Mucosa of descending colon (tissue), 3 donors: ENCODE measurements around the gene SMS. TPM values are rescaled to one million over a fixed set of nuclear protein-coding genes. Genes with fewer than 3 reads are reported as not detected.
A peak's percentile ranks its signal among the peaks of the same experiment; 100 is the strongest.

Source experiments
- ATAC-seq: fragments of 200-7000 bp; cut with Tn5 transposase; one replicate; pipeline ENCODE4 v1.9.1; 2020; ENCODE audit warnings: mild to moderate bottlenecking, moderate library complexity
- DNase-seq, 3 donors: peaks; one replicate each; pipeline ENCODE4 v3.0.0-alpha.2; 2020
- H3K36me3 ChIP-seq: fragments of 200-600 bp; one replicate; pipeline ENCODE4 v1.8.0; 2021; ENCODE audit warnings: low read depth, mild to moderate bottlenecking
- H3K4me1 ChIP-seq: fragments of 200-600 bp; one replicate; pipeline ENCODE4 v1.8.0; 2021; ENCODE audit warnings: low read depth, mild to moderate bottlenecking
- H3K4me3 ChIP-seq: fragments of 200-600 bp; one replicate; pipeline ENCODE4 v1.8.0; 2021; ENCODE audit warnings: mild to moderate bottlenecking
- H3K9me3 ChIP-seq: fragments of 200-600 bp; one replicate; pipeline ENCODE4 v1.8.0; 2021; ENCODE audit warnings: mild to moderate bottlenecking
- CTCF ChIP-seq: fragments of 200-600 bp; IDR thresholded peaks from one replicate; pipeline ENCODE4 v1.8.0; 2022; ENCODE audit warnings: antibody characterized with exemption, mild to moderate bottlenecking
- intact Hi-C, 2 donors: fragments of 100-400 bp; cut with DNase I in 1 of 2; cut with micrococcal nuclease in 1 of 2; formaldehyde crosslinking; loops; one replicate each; pipeline versions ENCODE4 v1.11.0 to v1.11.1; 2022; cut with DNase I, micrococcal nuclease
- total RNA-seq, 3 donors: library from RNA; stranded (reverse); fragmentation: NEBNext Ultra II Directional in 2 of 3; extraction: Animal tissue kit (Norgen Biotek cat#: 25700) in 2 of 3; gene quantifications; one replicate each; pipeline versions ENCODE4 v1.2.1 to v1.2.4, GENCODE V29; 2021 to 2023
- donor health status: DM: no; HTN: no; CAD: no; lungs with moderate emphysema.
- donor health status: DM: no; HTN: no; CAD: no.
- donor health status: DM: no; HTN: yes; CAD: no.

SMS gene
- total RNA-seq, 3 donors from 2014 or later = 42.4 to 71.1 (median 56.1) TPM

GRCh38 chrX:21998037-21998436 is 57.5 kb downstream of the SMS start:
- no peak for DNase-seq
- ATAC-seq = no peak
- no peaks in the 10 kb centered on the region for H3K4me1 ChIP-seq
- H3K9me3 ChIP-seq = no peaks in the 10 kb centered on the region
- TF ChIP-seq CTCF = no peak
- no peaks in the 10 kb centered on the region for H3K36me3 ChIP-seq
- intact Hi-C loops = no loop called here
- no peak overlapping the region for H3K4me3 ChIP-seq

GRCh38 chrX:22004866-22005265 is 64.4 kb downstream of the SMS start:
- Histone ChIP-seq H3K36me3 (no peaks in the 10 kb centered on the region), H3K4me1 (no peaks in the 10 kb centered on the region), H3K4me3 (no peak overlapping the region), H3K9me3 (no peaks in the 10 kb centered on the region)
- intact Hi-C loops = no loop called here
- no peak for DNase-seq
- no peak for TF ChIP-seq CTCF
- ATAC-seq = no peak

GRCh38 chrX:22012051-22012450 is 71.5 kb downstream of the SMS start:
- H3K4me1 ChIP-seq = no peaks in the 10 kb centered on the region
- no peak for TF ChIP-seq CTCF
- DNase-seq (no peak), ATAC-seq (no peak)
- H3K9me3 ChIP-seq = no peaks in the 10 kb centered on the region
- no peak overlapping the region for H3K4me3 ChIP-seq
- no peaks in the 10 kb centered on the region for H3K36me3 ChIP-seq
- intact Hi-C loops = no loop called here

GRCh38 chrX:22012931-22013330 is 72.4 kb downstream of the SMS start:
- intact Hi-C loops = no loop called here
- Histone ChIP-seq H3K4me3 (no peak overlapping the region), H3K4me1 (no peaks in the 10 kb centered on the region), H3K36me3 (no peaks in the 10 kb centered on the region), H3K9me3 (no peaks in the 10 kb centered on the region)
- no peak for ATAC-seq
- TF ChIP-seq CTCF = no peak
- DNase-seq = no peak

GRCh38 chrX:22015139-22015750 is 74.7 kb downstream of the SMS start:
- H3K36me3 ChIP-seq = no peaks in the 10 kb centered on the region
- intact Hi-C loops = no loop called here
- peak in 1 of 3 donors; percentile 5 for DNase-seq

More at GRCh38 chrX:22015139-22015750, 74.7 kb downstream of the SMS start:
- ATAC-seq = peak; percentile 21
- H3K4me3 ChIP-seq = no peak overlapping the region
- no peaks in the 10 kb centered on the region for H3K4me1 ChIP-seq
- TF ChIP-seq CTCF = no peak
- no peaks in the 10 kb centered on the region for H3K9me3 ChIP-seq
